A549 (cell line): ENCODE data around the gene DYRK1A. TPM values are rescaled to one million over a fixed set of nuclear protein-coding genes. Genes with fewer than 3 reads are reported as not detected.

Source experiments
- ATAC-seq, 2 experiments: fragments of 200-7000 bp in 1 of 2; fragments of >200 bp in 1 of 2; cut with Nextera tagmentation in 1 of 2; cut with Tn5 transposase in 1 of 2; 3 replicates each; pipeline versions ENCODE4 v1.8.0 to v1.9.1; 2018 to 2020; ENCODE audit warnings: mild to moderate bottlenecking in 1 of 2, moderate library complexity in 1 of 2
- CTCF ChIA-PET: fragments of 300-600 bp; sonication (Branson Sonifier 250); formaldehyde crosslinking; extraction: SDS; loops from one replicate; lab custom pipeline; 2021; ENCODE audit warnings: antibody characterized with exemption, inconsistent platforms; lab: Yijun Ruan, JAX
- POLR2A ChIA-PET: fragments of 350-600 bp; formaldehyde crosslinking; extraction: SDS; loops from one replicate; lab custom pipeline; 2021; ENCODE audit warnings: antibody characterized with exemption, inconsistent platforms; lab: Yijun Ruan, JAX
- DNase-seq, 2 experiments: peaks; one replicate each; pipeline versions ENCODE4 v3.0.0 to v3.0.0-alpha.2; 2011 to 2016; ENCODE audit warnings: low read depth in 1 of 2, low spot score in 1 of 2
- FAIRE-seq: peaks from 2 replicates; lab custom pipeline; 2011; peaks lifted over from hg19 to GRCh38; lab: Jason Lieb, UNC
- H3K27ac ChIP-seq, 2 experiments: fragments of >200 bp; sonication (Bioruptor Twin); formaldehyde crosslinking; 3 replicates each; pipeline ENCODE4 v1.5.1; 2016 to 2017
- H3K4me1 ChIP-seq: fragments of >200 bp; sonication (Bioruptor Twin); formaldehyde crosslinking; 3 replicates; pipeline ENCODE4 v1.6.1; 2016
- H3K4me2 ChIP-seq: fragments of >200 bp; sonication (Bioruptor Twin); formaldehyde crosslinking; 3 replicates; pipeline ENCODE4 v1.6.1; 2016
- H3K4me3 ChIP-seq: fragments of >200 bp; sonication (Bioruptor Twin); formaldehyde crosslinking; 3 replicates; pipeline ENCODE4 v1.5.1; 2016
- H3K9me3 ChIP-seq: fragments of >200 bp; sonication (Bioruptor Twin); formaldehyde crosslinking; 3 replicates; pipeline ENCODE4 v1.6.1; 2016
- ATOH8 ChIP-seq: fragments of 250-450 bp; sonication (Bioruptor Pico); IDR thresholded peaks from 2 replicates; pipeline ENCODE4 v1.5.0; 2020; ENCODE audit warnings: low read depth, mild to moderate bottlenecking, moderate library complexity
- EP300 ChIP-seq, 2 experiments: fragments of >200 bp; sonication (Bioruptor Twin); formaldehyde crosslinking; IDR thresholded peaks; 2 replicates in 1 of 2; 3 replicates in 1 of 2; pipeline ENCODE4 v1.6.1; 2016 to 2017
- ESRRA ChIP-seq: fragments of 150-350 bp; IDR thresholded peaks from 2 replicates; pipeline ENCODE4 v1.6.1; 2014; ENCODE audit warnings: mild to moderate bottlenecking, low read length, borderline replicate concordance
- FOSB ChIP-seq: fragments of 250-450 bp; sonication (Bioruptor Pico); IDR thresholded peaks from 2 replicates; pipeline ENCODE4 v1.5.0; 2020; ENCODE audit warnings: mild to moderate bottlenecking, moderate library complexity
- FOXS1 ChIP-seq: fragments of 250-450 bp; sonication (Bioruptor Pico); IDR thresholded peaks from 2 replicates; pipeline ENCODE4 v1.5.0; 2020; ENCODE audit warnings: mild to moderate bottlenecking, moderate library complexity
- HDAC2 ChIP-seq: fragments of 200-600 bp; sonication (generic); IDR thresholded peaks from 2 replicates; pipeline ENCODE4 v1.6.1; 2016
- HOXA7 ChIP-seq: fragments of 250-450 bp; sonication (Bioruptor Pico); IDR thresholded peaks from 2 replicates; pipeline ENCODE4 v1.5.0; 2020; ENCODE audit warnings: mild to moderate bottlenecking, moderate library complexity
- HOXB13 ChIP-seq: fragments of 250-450 bp; sonication (Bioruptor Pico); IDR thresholded peaks from 2 replicates; pipeline ENCODE4 v1.5.0; 2020; ENCODE audit warnings: low read depth, mild to moderate bottlenecking, moderate library complexity
- HOXB5 ChIP-seq: fragments of 250-450 bp; sonication (Bioruptor Pico); IDR thresholded peaks from 2 replicates; pipeline ENCODE4 v1.5.0; 2020; ENCODE audit warnings: mild to moderate bottlenecking, moderate library complexity
- JUN ChIP-seq, 2 experiments: fragments of >200 bp; sonication (Bioruptor Twin); formaldehyde crosslinking; IDR thresholded peaks; 2 replicates in 1 of 2; 3 replicates in 1 of 2; pipeline ENCODE4 v1.6.1; 2016 to 2017
- MAFK ChIP-seq: fragments of 450-650 bp; IDR thresholded peaks from 2 replicates; pipeline ENCODE4 v1.6.1; 2014; ENCODE audit not compliant: partially characterized antibody
- MAX ChIP-seq: IDR thresholded peaks from 2 replicates; pipeline ENCODE4 v1.6.1; 2012
- NPAS2 ChIP-seq: fragments of 250-450 bp; sonication (Bioruptor Pico); IDR thresholded peaks from 2 replicates; pipeline ENCODE4 v1.8.0; 2022; ENCODE audit warnings: mild to moderate bottlenecking, moderate library complexity, borderline replicate concordance
- PBX3 ChIP-seq: IDR thresholded peaks from 2 replicates; pipeline ENCODE4 v1.6.1; 2012
- PHF8 ChIP-seq: fragments of 200-600 bp; sonication (generic); IDR thresholded peaks from 2 replicates; pipeline ENCODE4 v1.6.1; 2016; ENCODE audit warnings: low read depth, mild to moderate bottlenecking, antibody characterized with exemption, moderate library complexity, borderline replicate concordance
- POLR2A ChIP-seq: IDR thresholded peaks from 2 replicates; pipeline ENCODE4 v1.6.1; 2012; ENCODE audit warnings: mild to moderate bottlenecking, low read length
- POLR2AphosphoS2 ChIP-seq: conservative IDR thresholded peaks from 2 replicates; pipeline ENCODE4 v1.6.1; 2012; ENCODE audit warnings: low read length, improper control_type of control experiment, inconsistent platforms
- RFX5 ChIP-seq: fragments of 450-650 bp; IDR thresholded peaks from 2 replicates; pipeline ENCODE4 v1.7.1; 2014; ENCODE audit warnings: antibody characterized with exemption, mild to moderate bottlenecking, moderate library complexity
- RNF2 ChIP-seq: fragments of 200-600 bp; sonication (generic); IDR thresholded peaks from 2 replicates; pipeline ENCODE4 v1.6.1; 2016; ENCODE audit warnings: low read depth, mild to moderate bottlenecking, antibody characterized with exemption, moderate library complexity, borderline replicate concordance
- TP53 ChIP-seq: fragments of 250-450 bp; sonication (Bioruptor Pico); IDR thresholded peaks from 2 replicates; pipeline ENCODE4 v1.5.0; 2021; ENCODE audit warnings: mild to moderate bottlenecking, moderate library complexity
- USF2 ChIP-seq: fragments of 450-650 bp; IDR thresholded peaks from 2 replicates; pipeline ENCODE4 v1.6.1; 2014; ENCODE audit warnings: antibody characterized with exemption
- ZC3H11A ChIP-seq: fragments of 450-650 bp; IDR thresholded peaks from 2 replicates; pipeline ENCODE4 v1.6.1; 2014; ENCODE audit warnings: antibody characterized with exemption, mild to moderate bottlenecking
- ZFP36 ChIP-seq: fragments of 450-650 bp; IDR thresholded peaks from 2 replicates; pipeline ENCODE4 v1.6.1; 2014; ENCODE audit warnings: borderline replicate concordance; ENCODE audit not compliant: partially characterized antibody
- ZSCAN20 ChIP-seq: fragments of 250-450 bp; sonication (Bioruptor Pico); IDR thresholded peaks from 2 replicates; pipeline ENCODE4 v1.8.0; 2022; ENCODE audit warnings: mild to moderate bottlenecking, moderate library complexity
- WGBS: methylation state at CpG from one replicate; pipeline ENCODE4 v1.1.6; 2017; ENCODE audit errors: missing lambda C conversion rate; 5-methylcytosine and 5-hydroxymethylcytosine counted together
- polyA plus RNA-seq, 4 experiments: library from polyadenylated mRNA; depleted of rRNA in 3 of 4; stranded (reverse); fragments of >200 nt; fragmentation: RNase III in 1 of 4; extraction: RNeasy Plus Mini Kit Qiagen cat#74134 plus additional on column Dnase treatment in 1 of 4; gene quantifications; 2 replicates in 3 of 4; 3 replicates in 1 of 4; pipeline ENCODE4 v1.2.3, GENCODE V29; 2011 to 2017

The DYRK1A gene
- polyA plus RNA-seq, 2 of the 4 experiments (the other 2 are of a cell fraction) = 12.7 to 29.4 TPM

GRCh38 chr21:37546299-37546908 lies 179.8 kb downstream of the DYRK1A start:
- ATAC-seq = no peak
- FAIRE-seq = no peak
- no peak overlapping the region for H3K27ac ChIP-seq
- H3K4me2 ChIP-seq = no peak overlapping the region
- ChIA-PET POLR2A (no interaction called here), CTCF (no interaction called here)
- DNase-seq = no peak
- H3K4me1 ChIP-seq = no peaks in the 10 kb centered on the region; the same call in 2 of the 3 replicates
- TF ChIP-seq MAFK (no peak), EP300 (IDR thresholded peaks at IDR 0.05) (no peak), USF2 (no peak), HDAC2 (no peak), ATOH8 (CRISPR knock-in tag) (no peak), RFX5 (no peak), POLR2AphosphoS2 (no peak), ESRRA (no peak), FOSB (no peak), ZFP36 (no peak), HOXA7 (CRISPR knock-in tag) (no peak), MAX (no peak)
- peaks cover 4% of the 10 kb centered on the region; the same call in 1 of the 3 replicates for H3K9me3 ChIP-seq
- no peak overlapping the region for H3K4me3 ChIP-seq
- 77% methylated on average over 22 of the region's 22 CpGs for WGBS

GRCh38 chr21:37546949-37547614 lies 180.5 kb downstream of the DYRK1A start:
- Histone ChIP-seq H3K9me3 (peaks cover 4% of the 10 kb centered on the region; the same call in 1 of the 3 replicates), H3K4me2 (no peak overlapping the region), H3K4me3 (no peak overlapping the region), H3K27ac (no peak overlapping the region), H3K4me1 (peaks cover 6% of the 10 kb centered on the region)
- 75% methylated on average over 23 of the region's 23 CpGs for WGBS
- TF ChIP-seq HOXB13 (CRISPR knock-in tag) = no peak
- no peak for TF ChIP-seq NPAS2
- TF ChIP-seq JUN (IDR thresholded peaks at IDR 0.05) = no peak
- TF ChIP-seq ZSCAN20 (CRISPR knock-in tag) = no peak
- no peak for TF ChIP-seq MAX
- CTCF ChIA-PET = no interaction called here
- DNase-seq (no peak), FAIRE-seq (no peak), ATAC-seq (no peak; a peak in 1 of 6 replicates)
- POLR2A ChIA-PET = no interaction called here

- WGBS = 82% methylated on average over 2 of the region's 2 CpGs
- TF ChIP-seq TP53 (CRISPR knock-in tag) (no peak), ZFP36 (no peak), PHF8 (no peak), PBX3 (no peak), ZC3H11A (no peak), ZSCAN20 (CRISPR knock-in tag) (no peak), POLR2A (no peak), FOXS1 (no peak), RNF2 (no peak), HOXB5 (CRISPR knock-in tag) (no peak)
- no peak for ATAC-seq
- CTCF ChIA-PET = no interaction called here
- no peak for DNase-seq
- peaks cover 6% of the 10 kb centered on the region for H3K4me1 ChIP-seq
- no peak overlapping the region for H3K27ac ChIP-seq
- FAIRE-seq = no peak
- H3K4me3 ChIP-seq = no peak overlapping the region
- POLR2A ChIA-PET = no interaction called here
- H3K9me3 ChIP-seq = no peaks in the 10 kb centered on the region
- no peak overlapping the region for H3K4me2 ChIP-seq
Measured at GRCh38 chr21:37547615-37548200, 181.1 kb downstream of the DYRK1A start.
